Liver (tissue), 9 donors: Measurements from ENCODE around the gene IFT20. TPM values are rescaled to one million over a fixed set of nuclear protein-coding genes. Genes with fewer than 3 reads are reported as not detected.

Source experiments
- DNase-seq: peaks from one replicate; pipeline ENCODE4 v3.0.0-alpha.2; 2017; ENCODE audit warnings: low spot score
- H3K27ac ChIP-seq, 2 donors: one replicate each; pipeline ENCODE4 v1.7.0; 2013; ENCODE audit warnings: inconsistent platforms in 2 of 2, low read length in 2 of 2, control low read depth in 1 of 2, low read depth in 1 of 2, mild to moderate bottlenecking in 1 of 2
- H3K27me3 ChIP-seq, 4 donors: one replicate each; pipeline versions ENCODE4 v1.6.1 to v1.7.0; 2013; ENCODE audit warnings: low read length in 3 of 4, inconsistent platforms in 1 of 4, mild to moderate bottlenecking in 1 of 4, moderate library complexity in 1 of 4; ENCODE audit not compliant: control insufficient read depth in 4 of 4, insufficient read depth in 4 of 4
- H3K36me3 ChIP-seq, 4 donors: one replicate each; pipeline versions ENCODE4 v1.6.1 to v1.7.0; 2013; ENCODE audit warnings: low read length in 3 of 4, mild to moderate bottlenecking in 3 of 4, low read depth in 1 of 4, moderate library complexity in 1 of 4; ENCODE audit not compliant: control insufficient read depth in 4 of 4, insufficient read depth in 3 of 4
- H3K4me1 ChIP-seq, 4 donors: one replicate each; pipeline versions ENCODE4 v1.6.1 to v1.7.0; 2013; ENCODE audit warnings: low read length in 3 of 4, mild to moderate bottlenecking in 3 of 4, moderate library complexity in 1 of 4; ENCODE audit not compliant: control insufficient read depth in 4 of 4, insufficient read depth in 4 of 4
- H3K4me3 ChIP-seq, 3 donors: one replicate each; pipeline versions ENCODE4 v1.6.1 to v1.7.0; 2013; ENCODE audit warnings: low read length in 3 of 3, control low read depth in 1 of 3, low read depth in 1 of 3, mild to moderate bottlenecking in 1 of 3
- H3K9ac ChIP-seq, 2 donors: one replicate each; pipeline ENCODE4 v1.7.0; 2013; ENCODE audit warnings: low read length in 2 of 2, mild to moderate bottlenecking in 2 of 2, moderate library complexity in 2 of 2, control low read depth in 1 of 2, low read depth in 1 of 2
- H3K9me3 ChIP-seq, 4 donors: one replicate each; pipeline versions ENCODE4 v1.6.1 to v1.7.0; 2013; ENCODE audit warnings: low read length in 3 of 4; ENCODE audit not compliant: control insufficient read depth in 4 of 4
- CTCF ChIP-seq: fragments of 150-350 bp; IDR thresholded peaks from 2 replicates; pipeline ENCODE4 v1.5.1; 2017; ENCODE audit warnings: improper control_type of control experiment, low read depth, low read length; ENCODE audit not compliant: missing input control
- EGR1 ChIP-seq, 2 donors: IDR thresholded peaks; 2 replicates each; pipeline ENCODE4 v1.6.1; 2016 to 2018; ENCODE audit warnings: antibody characterized with exemption in 2 of 2, low read depth in 2 of 2
- FOXA1 ChIP-seq: IDR thresholded peaks from 2 replicates; pipeline ENCODE4 v1.6.1; 2016; ENCODE audit warnings: antibody characterized with exemption
- HNF4A ChIP-seq, 2 donors: conservative IDR thresholded peaks; 2 replicates each; pipeline ENCODE4 v1.6.1; 2016; ENCODE audit warnings: antibody characterized with exemption in 2 of 2, mild to moderate bottlenecking in 2 of 2
- HNF4G ChIP-seq: IDR thresholded peaks from 2 replicates; pipeline ENCODE4 v1.6.1; 2016; ENCODE audit warnings: antibody characterized with exemption
- JUND ChIP-seq, 2 donors: IDR thresholded peaks; 2 replicates each; pipeline ENCODE4 v1.6.1; 2016; ENCODE audit warnings: antibody characterized with exemption in 2 of 2
- RAD21 ChIP-seq, 2 donors: IDR thresholded peaks; 2 replicates each; pipeline ENCODE4 v1.6.1; 2016; ENCODE audit warnings: antibody characterized with exemption in 2 of 2, mild to moderate bottlenecking in 2 of 2
- RXRA ChIP-seq, 2 donors: IDR thresholded peaks; 2 replicates each; pipeline ENCODE4 v1.6.1; 2017 to 2018; ENCODE audit warnings: antibody characterized with exemption in 2 of 2, mild to moderate bottlenecking in 1 of 2
- SP1 ChIP-seq: IDR thresholded peaks from 2 replicates; pipeline ENCODE4 v1.6.1; 2018; ENCODE audit warnings: antibody characterized with exemption, mild to moderate bottlenecking
- TAF1 ChIP-seq: conservative IDR thresholded peaks from 2 replicates; pipeline ENCODE4 v1.6.1; 2016; ENCODE audit warnings: antibody characterized with exemption, mild to moderate bottlenecking
- ZBTB33 ChIP-seq: IDR thresholded peaks from 2 replicates; pipeline ENCODE4 v1.6.1; 2016; ENCODE audit warnings: antibody characterized with exemption
- WGBS: extraction: QIAGEN DNeasy Blood & Tissue Kit; methylation state at CpG from one replicate; pipeline ENCODE4 v1.1.7; 2013; 5-methylcytosine and 5-hydroxymethylcytosine counted together
- polyA plus RNA-seq, 2 donors: library from polyadenylated mRNA; stranded (reverse) in 1 of 2; unstranded in 1 of 2; fragments of 200-250 nt in 1 of 2; fragments of >200 nt in 1 of 2; fragmentation: Nextera tagmentation in 1 of 2; extraction: Ambion mirVana in 1 of 2; gene quantifications; one replicate each; pipeline versions ENCODE4 v1.2.1 to v1.2.3, GENCODE V29; 2013 to 2015
- total RNA-seq, 2 donors: library from RNA; depleted of rRNA; stranded (reverse); fragments of >200 nt; gene quantifications; one replicate each; pipeline ENCODE4 v1.2.3, GENCODE V29; 2014
- donor health status: healthy.
- donor health status: healthy.
- donor health status: healthy.
- donor health status: healthy.
- donor health status: healthy.

IFT20 gene
- total and polyA plus RNA-seq, 4 donors: 15.5 to 37.1 (median 24.7) TPM

- DNase-seq: no peak
- Histone ChIP-seq H3K36me3 (peaks cover 5 to 25% (median 12%) of the 10 kb centered on the region in 4 donors), H3K27ac (peak overlapping the region; percentile 75 to 77), H3K9ac (no peak overlapping the region), H3K4me1 (peaks cover 2 to 41% (median 33%) of the 10 kb centered on the region in 4 donors), H3K27me3 (no peaks in the 10 kb centered on the region), H3K4me3 (peak overlapping the region in 1 of 3 donors; percentile 72), H3K9me3 (no peaks in the 10 kb centered on the region)
- peak; percentile 10 for TF ChIP-seq CTCF
- no peak for TF ChIP-seq HNF4G
- 58% methylated on average over 1 of the region's 1 CpG for WGBS
These were observed 31.3 kb upstream of the IFT20 start for GRCh38 chr17:28366605-28367004.

- H3K4me1 ChIP-seq: peaks cover 0 to 30% (median 24%) of the 10 kb centered on the region in 4 donors
- no peak for TF ChIP-seq JUND (IDR thresholded peaks at IDR 0.05)
- no peak for TF ChIP-seq ZBTB33
- TF ChIP-seq RAD21 (IDR thresholded peaks at IDR 0.05): no peak
- no peak for TF ChIP-seq SP1
- H3K27ac ChIP-seq: peak overlapping the region in 1 of 2 donors; percentile 16
- peaks cover 11 to 36% (median 23%) of the 10 kb centered on the region in 4 donors for H3K36me3 ChIP-seq
- no peak for DNase-seq
- H3K4me3 ChIP-seq: no peak overlapping the region
- 45% methylated on average over 3 of the region's 3 CpGs for WGBS
- H3K9me3 ChIP-seq: no peaks in the 10 kb centered on the region
- H3K9ac ChIP-seq: no peak overlapping the region
- H3K27me3 ChIP-seq: no peaks in the 10 kb centered on the region
These were observed 30.2 kb upstream of the IFT20 start for GRCh38 chr17:28365487-28365886.

- DNase-seq: no peak
- H3K4me3 ChIP-seq: no peak within 1 kb of the TSS
- peak within 1 kb of the TSS in 1 of 2 donors; percentile 16 for H3K27ac ChIP-seq
- peaks cover 0 to 26% (median 23%) of the 10 kb centered on the region in 4 donors for H3K4me1 ChIP-seq
- WGBS: 63% methylated on average over 13 of the region's 13 CpGs
- H3K36me3 ChIP-seq: peaks cover 11 to 43% (median 27%) of the 10 kb centered on the region in 4 donors
- TF ChIP-seq HNF4A (conservative IDR thresholded peaks at IDR 0.05) (peak; percentile 28 to 44), EGR1 (IDR thresholded peaks at IDR 0.05; ENCODE audit: low read depth in 2 of 2) (no peak), CTCF (no peak), SP1 (no peak), FOXA1 (no peak), TAF1 (no peak), RXRA (IDR thresholded peaks at IDR 0.05) (peak; percentile 14 to 31), HNF4G (peak; percentile 11)
- H3K9me3 ChIP-seq: no peaks in the 10 kb centered on the region
- no peak within 1 kb of the TSS for H3K9ac ChIP-seq
- H3K27me3 ChIP-seq: no peaks in the 10 kb centered on the region
These were observed 29.5 kb upstream of the IFT20 start, which contains the start of gene SEBOX for GRCh38 chr17:28364665-28365363. SEBOX (minus strand) TSS chr17:28365199; CDS start chr17:28365151, 48 bp downstream.
